Testis (tissue), 2 donors: ENCODE measurements around the gene HUNK.

ENCODE experiments used
- POLR2A ChIP-seq: fragments of 450-650 bp; IDR thresholded peaks from one replicate; pipeline ENCODE4 v1.6.1; 2017; ENCODE audit warnings: antibody characterized with exemption, mild to moderate bottlenecking, moderate library complexity
- TF ChIP-seq, protein P1 (sequence below), 3 experiments: fragments of 450-650 bp in 2 of 3; fragments of 200-600 bp in 1 of 3; sonication (generic) in 1 of 3; IDR thresholded peaks; one replicate each; pipeline ENCODE4 v1.5.1; 2016 to 2019; ENCODE audit warnings: antibody characterized with exemption in 3 of 3, mild to moderate bottlenecking in 2 of 3, moderate library complexity in 1 of 3

- TF ChIP-seq, protein P1, sequence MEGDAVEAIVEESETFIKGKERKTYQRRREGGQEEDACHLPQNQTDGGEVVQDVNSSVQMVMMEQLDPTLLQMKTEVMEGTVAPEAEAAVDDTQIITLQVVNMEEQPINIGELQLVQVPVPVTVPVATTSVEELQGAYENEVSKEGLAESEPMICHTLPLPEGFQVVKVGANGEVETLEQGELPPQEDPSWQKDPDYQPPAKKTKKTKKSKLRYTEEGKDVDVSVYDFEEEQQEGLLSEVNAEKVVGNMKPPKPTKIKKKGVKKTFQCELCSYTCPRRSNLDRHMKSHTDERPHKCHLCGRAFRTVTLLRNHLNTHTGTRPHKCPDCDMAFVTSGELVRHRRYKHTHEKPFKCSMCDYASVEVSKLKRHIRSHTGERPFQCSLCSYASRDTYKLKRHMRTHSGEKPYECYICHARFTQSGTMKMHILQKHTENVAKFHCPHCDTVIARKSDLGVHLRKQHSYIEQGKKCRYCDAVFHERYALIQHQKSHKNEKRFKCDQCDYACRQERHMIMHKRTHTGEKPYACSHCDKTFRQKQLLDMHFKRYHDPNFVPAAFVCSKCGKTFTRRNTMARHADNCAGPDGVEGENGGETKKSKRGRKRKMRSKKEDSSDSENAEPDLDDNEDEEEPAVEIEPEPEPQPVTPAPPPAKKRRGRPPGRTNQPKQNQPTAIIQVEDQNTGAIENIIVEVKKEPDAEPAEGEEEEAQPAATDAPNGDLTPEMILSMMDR (IDR thresholded peaks at IDR 0.05): no peak
- no peak for TF ChIP-seq POLR2A
Measured at GRCh38 chr21:31869750-31870149, 3.1 kb upstream of the HUNK start.
